Globus pallidus (tissue), 1 donor: Measurements from ENCODE around the gene DIRAS2.

ENCODE experiments used
- DNase-seq: peaks from one replicate; pipeline ENCODE4 v3.0.0-alpha.2; 2015; ENCODE audit warnings: low spot score

Gene DIRAS2

GRCh38 chr9:90612957-90613356, 29.7 kb downstream of the DIRAS2 start:
- no peak for DNase-seq

- DNase-seq = no peak
These were observed 31.1 kb downstream of the DIRAS2 start for GRCh38 chr9:90611568-90611967.

GRCh38 chr9:90611121-90611520, 31.5 kb downstream of the DIRAS2 start:
- no peak for DNase-seq

GRCh38 chr9:90607701-90608516, 34.7 kb downstream of the DIRAS2 start:
- no peak for DNase-seq

GRCh38 chr9:90600029-90600428, 42.6 kb downstream of the DIRAS2 start:
- no peak for DNase-seq

GRCh38 chr9:90598191-90598590, 44.4 kb downstream of the DIRAS2 start:
- no peak for DNase-seq

GRCh38 chr9:90593646-90594045, 49.0 kb downstream of the DIRAS2 start:
- DNase-seq = no peak

- DNase-seq = no peak
These were observed 62.0 kb downstream of the DIRAS2 start for GRCh38 chr9:90580576-90580975.

- DNase-seq = no peak
These were observed 63.4 kb downstream of the DIRAS2 start for GRCh38 chr9:90579181-90579580.

- no peak for DNase-seq
These were observed 64.4 kb downstream of the DIRAS2 start for GRCh38 chr9:90578126-90578815.

GRCh38 chr9:90569511-90569910, 73.1 kb downstream of the DIRAS2 start:
- DNase-seq = no peak

GRCh38 chr9:90568667-90569066, 74.0 kb downstream of the DIRAS2 start:
- no peak for DNase-seq

GRCh38 chr9:90562229-90562628, 80.4 kb downstream of the DIRAS2 start:
- no peak for DNase-seq
